ENCODE measurements around the gene GFPT1. TPM values are rescaled to one million over a fixed set of nuclear protein-coding genes. Genes with fewer than 3 reads are reported as not detected.
"Not testable (repeated sequence)": the region's sequence is repeated elsewhere in the genome, so short reads cannot be mapped to it uniquely, and the experiment has no call there.

GFPT1 gene
- polyA plus RNA-seq (2013, experiment 1 of 2) = 41.8 TPM
- 42.1 TPM for polyA plus RNA-seq (2013, experiment 2 of 2)

- Histone ChIP-seq H3K4me1 (ENCODE audit: control insufficient read depth, insufficient read depth, low read length, poor library complexity, severe bottlenecking) (peaks cover 4% of the 10 kb centered on the region), H3K36me3 (ENCODE audit: control insufficient read depth, insufficient read depth, low read length) (peaks cover 17% of the 10 kb centered on the region), H3K27ac (ENCODE audit: low read depth, low read length, severe bottlenecking) (peak within 1 kb of the TSS; percentile 96), H3K4me3 (ENCODE audit: extremely low read depth, insufficient read depth, low read length, poor library complexity, severe bottlenecking) (peak within 1 kb of the TSS; percentile 91), H3K9me3 (ENCODE audit: control insufficient read depth, low read length) (no peaks in the 10 kb centered on the region)
- 1 to 2% methylated on average over 31 to 76 of the region's 97 CpGs for WGBS, 2 experiments (ENCODE audit: insufficient coverage in 2 of 2)
Observed at GRCh38 chr2:69386789-69387734, at the start of gene GFPT1. Gene GFPT1, minus strand, starts transcription at chr2:69387227. Its CDS starts 156 bp downstream, at chr2:69387071.

GRCh38 chr2:69436596-69436937 lies 49.5 kb upstream of the GFPT1 start:
- Histone ChIP-seq H3K9me3 (ENCODE audit: control insufficient read depth, low read length) (no peaks in the 10 kb centered on the region), H3K36me3 (ENCODE audit: control insufficient read depth, insufficient read depth, low read length) (peaks cover 3% of the 10 kb centered on the region), H3K4me1 (ENCODE audit: control insufficient read depth, insufficient read depth, low read length, poor library complexity, severe bottlenecking) (peaks cover 4% of the 10 kb centered on the region), H3K27ac (ENCODE audit: low read depth, low read length, severe bottlenecking) (peak overlapping the region; percentile 91), H3K4me3 (ENCODE audit: extremely low read depth, insufficient read depth, low read length, poor library complexity, severe bottlenecking) (peak overlapping the region; percentile 65)
- WGBS, 2 experiments (ENCODE audit: insufficient coverage in 2 of 2) = 0 to 25% methylated on average over 2 of the region's 5 CpGs

GRCh38 chr2:69434753-69435152 lies 47.7 kb upstream of the GFPT1 start:
- Histone ChIP-seq H3K27ac (ENCODE audit: low read depth, low read length, severe bottlenecking) (no peak overlapping the region), H3K9me3 (ENCODE audit: control insufficient read depth, low read length) (no peaks in the 10 kb centered on the region), H3K36me3 (ENCODE audit: control insufficient read depth, insufficient read depth, low read length) (peaks cover 18% of the 10 kb centered on the region), H3K4me3 (ENCODE audit: extremely low read depth, insufficient read depth, low read length, poor library complexity, severe bottlenecking) (no peak overlapping the region), H3K4me1 (ENCODE audit: control insufficient read depth, insufficient read depth, low read length, poor library complexity, severe bottlenecking) (peaks cover 4% of the 10 kb centered on the region)
- 84% methylated on average over 3 to 4 of the region's 5 CpGs for WGBS, 2 experiments (ENCODE audit: insufficient coverage in 2 of 2)

GRCh38 chr2:69429491-69430183 lies 42.6 kb upstream of the GFPT1 start:
- H3K4me3 ChIP-seq (ENCODE audit: extremely low read depth, insufficient read depth, low read length, poor library complexity, severe bottlenecking) = no peak overlapping the region
- no peaks in the 10 kb centered on the region for H3K4me1 ChIP-seq (ENCODE audit: control insufficient read depth, insufficient read depth, low read length, poor library complexity, severe bottlenecking)
- no peak overlapping the region for H3K27ac ChIP-seq (ENCODE audit: low read depth, low read length, severe bottlenecking)
- WGBS, 2 experiments (ENCODE audit: insufficient coverage in 2 of 2) = 96 to 100% methylated on average over 1 to 5 of the region's 6 CpGs
- no peaks in the 10 kb centered on the region for H3K9me3 ChIP-seq (ENCODE audit: control insufficient read depth, low read length)
- H3K36me3 ChIP-seq (ENCODE audit: control insufficient read depth, insufficient read depth, low read length) = peaks cover 43% of the 10 kb centered on the region

GRCh38 chr2:69428981-69429380 lies 42.0 kb upstream of the GFPT1 start:
- no peak overlapping the region for H3K4me3 ChIP-seq (ENCODE audit: extremely low read depth, insufficient read depth, low read length, poor library complexity, severe bottlenecking)
- WGBS, 2 experiments (ENCODE audit: insufficient coverage in 2 of 2) = no CpG with 5 or more reads among the region's 2 CpGs
- H3K27ac ChIP-seq (ENCODE audit: low read depth, low read length, severe bottlenecking) = no peak overlapping the region
- H3K36me3 ChIP-seq (ENCODE audit: control insufficient read depth, insufficient read depth, low read length) = peaks cover 45% of the 10 kb centered on the region
- no peaks in the 10 kb centered on the region for H3K4me1 ChIP-seq (ENCODE audit: control insufficient read depth, insufficient read depth, low read length, poor library complexity, severe bottlenecking)
- H3K9me3 ChIP-seq (ENCODE audit: control insufficient read depth, low read length) = no peaks in the 10 kb centered on the region

- H3K36me3 ChIP-seq (ENCODE audit: control insufficient read depth, insufficient read depth, low read length) = peaks cover 47% of the 10 kb centered on the region
- no peaks in the 10 kb centered on the region for H3K4me1 ChIP-seq (ENCODE audit: control insufficient read depth, insufficient read depth, low read length, poor library complexity, severe bottlenecking)
- no peak overlapping the region for H3K4me3 ChIP-seq (ENCODE audit: extremely low read depth, insufficient read depth, low read length, poor library complexity, severe bottlenecking)
- H3K27ac ChIP-seq (ENCODE audit: low read depth, low read length, severe bottlenecking) = no peak overlapping the region
- WGBS, 2 experiments (ENCODE audit: insufficient coverage in 2 of 2) = 100% methylated on average over 2 of the region's 2 CpGs; no CpG with 5 or more reads in 1 of the 2 experiments
- no peaks in the 10 kb centered on the region for H3K9me3 ChIP-seq (ENCODE audit: control insufficient read depth, low read length)
Observed at GRCh38 chr2:69424419-69424818, 37.4 kb upstream of the GFPT1 start.

GRCh38 chr2:69422198-69422597 lies 35.2 kb upstream of the GFPT1 start:
- H3K36me3 ChIP-seq (ENCODE audit: control insufficient read depth, insufficient read depth, low read length) = peaks cover 49% of the 10 kb centered on the region
- H3K9me3 ChIP-seq (ENCODE audit: control insufficient read depth, low read length) = no peaks in the 10 kb centered on the region
- no peak overlapping the region for H3K4me3 ChIP-seq (ENCODE audit: extremely low read depth, insufficient read depth, low read length, poor library complexity, severe bottlenecking)
- H3K4me1 ChIP-seq (ENCODE audit: control insufficient read depth, insufficient read depth, low read length, poor library complexity, severe bottlenecking) = no peaks in the 10 kb centered on the region
- H3K27ac ChIP-seq (ENCODE audit: low read depth, low read length, severe bottlenecking) = no peak overlapping the region

GRCh38 chr2:69419111-69419510 lies 32.1 kb upstream of the GFPT1 start:
- H3K27ac ChIP-seq (ENCODE audit: low read depth, low read length, severe bottlenecking); H3K4me3 ChIP-seq (ENCODE audit: extremely low read depth, insufficient read depth, low read length, poor library complexity, severe bottlenecking); H3K9me3 ChIP-seq (ENCODE audit: control insufficient read depth, low read length); H3K4me1 ChIP-seq (ENCODE audit: control insufficient read depth, insufficient read depth, low read length, poor library complexity, severe bottlenecking): not testable (repeated sequence)
- peaks cover 58% of the 10 kb centered on the region for H3K36me3 ChIP-seq (ENCODE audit: control insufficient read depth, insufficient read depth, low read length)
- 90 to 100% methylated on average over 2 of the region's 7 CpGs for WGBS, 2 experiments (ENCODE audit: insufficient coverage in 2 of 2)

- no peaks in the 10 kb centered on the region for H3K4me1 ChIP-seq (ENCODE audit: control insufficient read depth, insufficient read depth, low read length, poor library complexity, severe bottlenecking)
- WGBS, 2 experiments (ENCODE audit: insufficient coverage in 2 of 2) = no CpG with 5 or more reads among the region's 1 CpG
- H3K36me3 ChIP-seq (ENCODE audit: control insufficient read depth, insufficient read depth, low read length) = peaks cover 59% of the 10 kb centered on the region
- no peak overlapping the region for H3K4me3 ChIP-seq (ENCODE audit: extremely low read depth, insufficient read depth, low read length, poor library complexity, severe bottlenecking)
- H3K9me3 ChIP-seq (ENCODE audit: control insufficient read depth, low read length) = no peaks in the 10 kb centered on the region
- no peak overlapping the region for H3K27ac ChIP-seq (ENCODE audit: low read depth, low read length, severe bottlenecking)
Observed at GRCh38 chr2:69416147-69416546, 29.1 kb upstream of the GFPT1 start.

- no peaks in the 10 kb centered on the region for H3K9me3 ChIP-seq (ENCODE audit: control insufficient read depth, low read length)
- H3K27ac ChIP-seq (ENCODE audit: low read depth, low read length, severe bottlenecking) = no peak overlapping the region
- H3K4me3 ChIP-seq (ENCODE audit: extremely low read depth, insufficient read depth, low read length, poor library complexity, severe bottlenecking) = no peak overlapping the region
- no peaks in the 10 kb centered on the region for H3K4me1 ChIP-seq (ENCODE audit: control insufficient read depth, insufficient read depth, low read length, poor library complexity, severe bottlenecking)
- H3K36me3 ChIP-seq (ENCODE audit: control insufficient read depth, insufficient read depth, low read length) = peaks cover 52% of the 10 kb centered on the region
Observed at GRCh38 chr2:69411120-69411519, 24.1 kb upstream of the GFPT1 start.

GRCh38 chr2:69405306-69405705 lies 18.3 kb upstream of the GFPT1 start:
- H3K36me3 ChIP-seq (ENCODE audit: control insufficient read depth, insufficient read depth, low read length) = peaks cover 70% of the 10 kb centered on the region
- H3K9me3 ChIP-seq (ENCODE audit: control insufficient read depth, low read length) = peaks cover 6% of the 10 kb centered on the region
- H3K27ac ChIP-seq (ENCODE audit: low read depth, low read length, severe bottlenecking) = no peak overlapping the region
- no peak overlapping the region for H3K4me3 ChIP-seq (ENCODE audit: extremely low read depth, insufficient read depth, low read length, poor library complexity, severe bottlenecking)
- H3K4me1 ChIP-seq (ENCODE audit: control insufficient read depth, insufficient read depth, low read length, poor library complexity, severe bottlenecking) = no peaks in the 10 kb centered on the region

All from mesodermal cell (in vitro differentiated cells).